DMS114 treated with DMSO at 0.1 percent for 48 hours (cell line): ENCODE results near the gene PPP1CA.

Experiments used
- DNase-seq: peaks from one replicate; lab custom pipeline; 2025; ENCODE audit not compliant: unreplicated experiment; lab: John Stamatoyannopoulos, UW

PPP1CA gene

DNA sequence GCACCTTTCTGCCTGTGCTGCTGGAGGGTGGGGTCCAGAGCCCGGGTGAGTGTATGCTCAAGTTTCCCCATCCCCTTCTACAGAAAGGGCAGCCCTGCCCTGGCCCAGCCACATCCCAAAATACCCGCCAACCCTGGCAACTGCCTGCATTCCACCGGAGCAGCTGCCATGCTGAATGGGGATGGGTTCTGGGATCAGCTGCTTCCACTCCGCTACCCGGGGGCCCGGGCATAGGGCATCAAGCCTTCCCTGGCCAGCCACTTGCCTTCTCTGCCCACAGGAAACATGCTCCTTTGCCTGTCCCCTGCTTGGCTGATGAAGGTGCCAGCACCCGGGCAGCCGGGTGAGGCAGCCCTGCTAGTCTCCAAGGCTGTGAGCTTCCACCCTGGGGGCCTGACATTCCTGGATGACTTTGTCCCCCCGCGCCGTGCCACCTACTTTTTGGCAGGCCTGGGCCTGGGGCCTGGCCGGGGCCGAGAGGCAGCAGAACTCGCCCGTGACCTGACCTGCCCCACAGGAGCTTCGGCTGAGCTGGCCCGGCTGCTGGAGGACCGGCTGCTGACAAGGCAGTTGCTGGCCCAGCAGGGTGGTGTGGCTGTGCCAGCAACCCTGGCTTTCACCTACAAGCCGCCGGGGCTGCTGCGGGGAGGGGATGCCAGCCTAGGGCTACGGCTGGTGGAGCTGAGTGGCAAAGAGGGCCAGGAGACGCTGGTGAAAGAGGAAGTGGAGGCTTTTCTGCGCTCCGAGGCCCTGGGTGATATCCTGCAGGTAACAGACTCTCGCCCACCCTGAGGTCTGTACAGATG, 17.0 kb upstream of the PPP1CA start:
- DNase-seq = no peak

DNA sequence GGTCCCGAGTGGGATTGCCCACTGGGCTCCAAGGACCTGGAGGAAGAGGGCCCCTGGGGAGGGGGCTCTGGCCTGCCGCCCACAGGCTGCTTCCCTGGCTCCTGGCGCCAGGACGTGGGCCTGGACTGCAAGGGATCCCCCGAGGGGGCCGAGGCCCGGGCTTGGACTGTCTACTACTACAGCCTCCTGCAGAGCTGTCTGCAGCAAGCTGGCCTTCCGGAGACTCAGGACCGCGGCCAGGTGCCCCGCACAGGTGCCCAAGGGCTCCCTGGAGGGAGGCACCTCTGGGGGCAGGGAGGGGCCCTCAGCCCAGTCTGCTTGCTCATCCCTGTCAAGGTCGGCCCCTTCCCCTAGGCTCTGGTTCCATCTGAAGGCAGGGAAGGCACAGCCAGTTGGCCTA, 15.8 kb upstream of the PPP1CA start:
- DNase-seq = no peak

DNA sequence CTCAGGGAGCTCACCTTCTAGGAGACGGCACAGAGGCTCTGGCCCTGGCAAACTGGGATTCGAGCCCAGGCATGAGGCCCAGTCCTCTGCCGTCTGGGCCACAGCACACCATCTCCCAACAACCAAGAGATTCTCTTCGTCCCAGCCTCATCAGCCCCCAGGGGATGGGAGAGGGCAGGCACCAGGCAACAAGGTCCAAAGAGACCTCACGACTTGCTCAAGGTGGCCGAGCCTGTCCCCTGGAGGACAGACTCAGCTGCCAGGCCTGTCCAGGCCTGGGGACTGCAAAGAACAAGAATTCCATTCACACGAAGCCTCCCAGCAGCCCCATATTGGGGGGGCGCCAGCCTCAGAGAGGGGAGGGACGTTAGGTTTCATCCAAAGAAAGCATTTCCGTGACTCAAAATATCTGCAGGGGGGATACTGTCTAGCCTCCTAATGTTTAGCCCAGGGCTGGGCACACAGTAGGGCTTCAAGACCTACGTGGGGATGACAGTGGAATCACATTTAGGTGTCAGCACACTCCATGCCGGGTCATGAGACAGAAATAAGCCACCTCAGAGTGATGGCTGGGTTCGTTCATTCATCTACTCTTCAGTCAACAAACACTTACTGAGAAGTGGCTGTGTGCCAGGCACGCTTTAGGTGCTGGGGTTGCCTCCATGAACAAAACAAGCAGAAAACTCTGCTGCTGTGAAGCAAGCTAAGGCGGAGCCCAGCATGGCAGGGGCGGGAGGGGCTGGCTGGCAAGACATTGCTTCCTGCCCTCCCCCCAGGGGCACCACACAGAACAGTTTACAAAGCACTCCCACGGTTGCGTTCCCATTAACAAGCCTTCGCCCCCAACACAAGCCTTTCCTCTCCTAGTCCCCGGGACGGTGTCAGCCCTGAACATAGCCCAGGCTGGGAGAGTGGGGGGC, 15.0 kb upstream of the PPP1CA start:
- DNase-seq = no peak

DNA sequence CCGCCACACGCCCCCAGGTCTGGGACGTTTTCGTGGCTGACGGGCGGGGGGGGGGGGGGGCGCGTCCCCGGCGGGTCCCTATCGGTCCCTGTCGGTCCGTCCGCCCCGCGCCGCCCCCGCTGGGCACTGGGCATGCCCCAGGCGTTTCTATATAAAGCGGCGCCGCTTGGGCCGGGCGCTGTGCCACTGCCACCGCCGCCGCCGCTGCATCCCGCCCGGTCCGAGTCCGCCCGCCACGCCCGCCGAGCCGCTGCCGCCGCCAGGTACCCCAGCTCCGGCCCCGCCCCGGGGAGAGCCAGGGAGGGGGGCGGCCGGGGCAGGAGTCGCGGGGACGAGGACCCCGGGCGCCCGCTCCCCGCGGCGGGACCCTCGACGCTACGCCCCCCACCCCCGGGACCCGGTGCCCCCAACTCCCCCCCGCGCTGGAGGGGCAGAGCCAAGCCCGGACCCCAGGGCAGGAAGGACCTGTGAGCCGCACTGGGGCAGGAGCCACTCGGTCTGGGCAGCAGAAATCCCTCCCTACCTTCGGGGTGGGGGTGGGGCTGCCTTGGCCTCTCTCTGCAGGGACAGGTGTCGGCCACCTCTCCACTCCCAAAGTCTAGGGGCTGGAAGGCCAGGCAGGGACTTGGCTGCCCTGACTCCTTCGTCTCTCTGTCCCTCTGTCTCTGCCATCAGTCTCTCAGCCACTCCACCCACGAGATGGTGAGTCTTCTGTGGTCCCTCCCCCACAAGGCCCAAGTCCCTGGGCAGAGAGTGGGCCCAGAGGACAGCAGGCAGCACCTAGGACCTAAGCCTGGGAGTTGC, 14.0 kb upstream of the PPP1CA start, which contains the start of gene CARNS1:
CARNS1 (plus strand) TSS at position 178 of the 804 bp plus-strand sequence; CDS start at position 700, 522 bp downstream.
- no peak for DNase-seq

DNA sequence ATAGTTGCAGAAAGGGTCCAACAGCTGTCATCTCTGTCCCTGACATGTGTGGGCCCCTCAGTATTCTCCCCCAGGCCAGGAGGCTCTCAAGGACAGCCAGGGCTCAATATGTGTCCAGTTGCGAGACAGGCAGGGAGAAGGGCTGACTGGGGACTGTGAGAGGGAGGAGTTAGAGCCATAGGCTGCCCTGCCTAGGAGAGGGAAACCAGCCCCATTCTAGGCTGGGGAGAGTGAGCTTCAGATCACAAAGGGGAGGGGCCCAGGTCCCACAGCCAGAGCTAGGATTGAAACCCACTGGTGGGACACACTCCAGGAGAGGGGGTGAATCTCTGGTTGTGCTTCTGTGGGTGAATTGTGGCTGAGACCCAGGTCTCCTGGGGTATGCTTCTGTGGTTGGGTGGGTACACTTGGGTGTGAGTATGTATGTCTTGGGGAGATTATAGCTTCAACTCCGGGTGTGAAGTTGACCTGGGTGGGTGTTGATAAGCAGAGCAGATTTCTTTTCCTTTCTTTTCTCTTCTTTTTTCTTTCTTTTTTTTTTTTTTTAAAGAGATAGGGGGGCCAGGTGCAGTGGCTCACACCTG, 11.7 kb upstream of the PPP1CA start:
- DNase-seq = no peak

DNA sequence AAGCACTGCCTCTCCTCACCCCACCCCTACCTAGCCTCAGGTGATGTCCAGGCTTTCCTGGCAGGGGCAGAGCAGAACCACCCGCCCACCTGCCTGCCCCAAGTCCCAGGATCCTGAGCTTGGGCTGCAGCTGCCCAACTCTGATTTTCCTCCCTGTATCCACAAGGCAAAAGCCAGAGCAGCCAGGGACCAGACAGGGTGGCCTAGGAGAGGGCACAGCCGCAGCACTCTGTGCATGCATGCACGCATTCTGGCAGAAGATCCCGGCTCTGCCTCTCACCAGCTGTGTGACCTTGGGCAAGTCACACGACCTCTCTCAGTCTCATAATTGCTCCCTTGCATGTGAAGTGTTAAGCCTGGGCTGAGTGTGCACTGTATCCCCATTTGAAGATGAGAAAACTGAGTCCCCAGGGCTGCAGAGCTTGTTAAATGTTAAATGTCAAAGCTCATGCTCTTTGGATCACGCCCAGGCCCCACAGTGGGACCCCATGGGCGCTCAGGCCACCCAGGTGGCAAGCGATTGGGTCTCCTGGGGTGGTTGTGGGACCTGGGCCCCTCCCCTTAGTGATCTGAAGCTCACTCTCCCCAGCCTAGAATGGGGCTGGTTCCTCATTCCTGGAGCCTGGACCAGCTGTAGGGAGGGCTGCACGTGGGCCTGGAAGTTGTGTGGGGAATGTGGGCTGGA, 11.0 kb upstream of the PPP1CA start:
- no peak for DNase-seq

DNA sequence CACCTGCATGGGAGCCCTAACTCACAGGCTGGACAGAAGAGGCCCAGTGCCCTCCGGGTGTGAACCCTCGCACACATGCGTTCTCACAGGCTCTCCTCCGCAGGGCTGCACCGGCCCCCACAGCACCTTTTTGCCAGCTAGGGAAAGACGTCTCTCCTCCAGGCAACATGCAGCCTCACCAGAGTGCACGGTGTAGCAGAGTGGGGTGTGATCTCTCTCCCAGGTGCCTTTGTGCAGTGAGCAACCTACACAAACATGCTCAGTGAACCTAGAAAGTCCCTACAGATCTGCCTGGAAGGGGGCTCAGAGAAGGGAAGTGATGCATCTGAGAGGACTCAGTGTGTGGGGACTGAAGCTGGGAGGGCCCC, 10.1 kb upstream of the PPP1CA start:
- no peak for DNase-seq

DNA sequence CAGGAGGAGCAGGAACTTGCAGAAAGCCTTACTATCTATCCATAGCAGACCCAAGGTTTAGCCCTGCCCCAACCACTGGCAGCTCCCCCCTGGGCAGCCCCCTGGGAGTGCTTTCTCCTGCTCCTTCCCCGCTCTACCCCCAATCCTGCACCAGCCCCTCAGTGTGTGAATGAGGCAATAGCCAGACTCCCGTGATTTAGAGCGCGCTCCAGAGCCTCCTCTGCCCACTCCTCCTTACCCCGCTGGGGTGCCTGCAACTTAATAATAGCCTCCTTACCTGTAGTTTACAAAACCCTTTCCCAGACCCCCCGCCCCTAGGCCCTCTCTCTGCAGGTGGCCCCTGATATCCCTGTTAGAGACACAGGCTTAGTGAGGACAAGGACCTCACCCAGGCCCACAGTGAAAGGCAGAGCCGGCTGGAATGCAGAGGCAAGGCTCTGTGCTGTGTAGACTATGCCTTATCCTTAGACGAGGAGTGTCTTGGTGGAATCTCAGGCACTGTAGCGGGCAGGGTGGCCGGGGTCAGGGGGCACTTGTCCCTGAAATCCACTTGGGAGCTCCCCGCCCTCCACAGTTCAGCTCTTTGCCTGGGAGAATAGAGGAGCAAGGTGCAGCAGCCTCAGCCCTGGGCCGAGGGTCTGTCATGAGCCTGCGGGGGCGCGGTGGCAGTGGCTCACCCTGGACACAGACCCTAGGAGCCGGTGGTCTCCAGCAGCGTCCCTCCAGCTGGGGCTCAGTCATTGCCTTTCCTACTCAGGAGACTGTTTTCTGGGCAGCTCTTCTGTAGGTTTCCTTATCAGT, 9.5 kb upstream of the PPP1CA start:
- no peak for DNase-seq

DNA sequence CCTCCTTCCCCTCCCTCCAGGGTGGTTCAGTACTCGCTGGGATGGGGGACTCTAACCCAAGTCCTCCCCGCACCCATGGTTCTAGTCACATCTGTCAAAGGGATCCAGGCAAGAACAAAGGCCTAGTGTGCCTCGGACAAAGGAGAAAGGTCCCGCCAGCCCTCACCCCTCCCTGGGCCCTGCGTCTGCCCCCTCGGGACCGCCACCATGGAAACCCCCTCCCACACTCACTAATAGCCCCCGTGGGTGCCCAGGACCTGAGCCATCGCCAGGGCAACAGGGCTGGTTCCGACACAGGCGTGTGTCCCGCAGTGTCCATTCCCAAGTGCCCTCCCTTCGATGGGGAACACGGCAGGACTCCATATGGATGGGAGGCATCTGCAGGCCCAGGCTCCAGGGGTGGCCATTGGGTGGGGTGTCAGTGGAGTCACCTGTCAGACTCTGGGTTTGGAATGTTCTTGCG, 8.7 kb upstream of the PPP1CA start:
- no peak for DNase-seq

DNA sequence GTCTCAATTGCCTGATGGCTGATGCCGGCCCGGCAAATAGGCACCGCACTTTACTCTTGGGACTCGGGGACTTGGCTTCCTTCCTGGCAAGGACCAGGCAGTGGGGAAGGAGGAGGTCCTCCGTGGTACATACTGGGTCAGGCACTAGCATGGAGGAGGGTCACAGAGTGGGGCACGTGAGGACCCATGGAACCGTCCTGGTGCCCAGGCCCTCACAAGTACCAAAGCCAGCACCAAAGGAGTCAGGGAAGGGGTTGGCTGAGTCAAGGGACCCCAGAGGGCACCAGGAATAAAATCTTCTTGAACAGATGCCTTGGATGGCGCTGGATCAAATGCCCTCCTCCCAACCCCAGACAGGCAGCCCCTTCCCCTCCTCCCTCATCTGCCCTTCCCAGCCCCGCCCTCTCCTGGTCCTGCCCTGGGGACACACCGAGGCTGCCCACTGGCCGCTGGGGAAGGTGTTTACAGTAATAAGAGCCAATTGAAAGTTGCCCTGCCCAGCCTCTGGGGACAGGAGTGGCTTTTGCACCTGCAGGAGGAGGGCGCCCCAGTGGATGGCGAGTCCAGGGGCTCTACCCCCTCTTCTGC, 8.2 kb upstream of the PPP1CA start:
- DNase-seq = no peak

DNA sequence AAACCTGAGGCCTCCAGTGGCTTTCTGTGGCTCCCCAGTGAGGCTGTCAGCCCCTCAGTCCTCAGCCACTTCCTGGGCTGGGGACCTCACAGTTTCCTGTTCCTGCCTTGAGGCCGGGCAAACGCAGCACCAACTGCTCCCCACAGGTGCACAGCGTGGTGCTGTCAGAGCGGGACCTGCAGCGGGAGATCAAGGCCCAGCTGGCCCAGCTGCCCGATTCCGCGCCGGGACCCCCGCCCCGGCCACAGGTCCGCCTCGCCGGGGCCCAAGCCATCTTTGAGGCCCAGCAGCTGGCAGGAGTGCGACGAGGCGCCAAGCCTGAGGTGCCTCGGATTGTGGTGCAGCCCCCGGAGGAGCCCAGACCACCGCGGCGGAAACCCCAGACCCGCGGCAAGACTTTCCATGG, 7.6 kb upstream of the PPP1CA start:
- DNase-seq = no peak

DNA sequence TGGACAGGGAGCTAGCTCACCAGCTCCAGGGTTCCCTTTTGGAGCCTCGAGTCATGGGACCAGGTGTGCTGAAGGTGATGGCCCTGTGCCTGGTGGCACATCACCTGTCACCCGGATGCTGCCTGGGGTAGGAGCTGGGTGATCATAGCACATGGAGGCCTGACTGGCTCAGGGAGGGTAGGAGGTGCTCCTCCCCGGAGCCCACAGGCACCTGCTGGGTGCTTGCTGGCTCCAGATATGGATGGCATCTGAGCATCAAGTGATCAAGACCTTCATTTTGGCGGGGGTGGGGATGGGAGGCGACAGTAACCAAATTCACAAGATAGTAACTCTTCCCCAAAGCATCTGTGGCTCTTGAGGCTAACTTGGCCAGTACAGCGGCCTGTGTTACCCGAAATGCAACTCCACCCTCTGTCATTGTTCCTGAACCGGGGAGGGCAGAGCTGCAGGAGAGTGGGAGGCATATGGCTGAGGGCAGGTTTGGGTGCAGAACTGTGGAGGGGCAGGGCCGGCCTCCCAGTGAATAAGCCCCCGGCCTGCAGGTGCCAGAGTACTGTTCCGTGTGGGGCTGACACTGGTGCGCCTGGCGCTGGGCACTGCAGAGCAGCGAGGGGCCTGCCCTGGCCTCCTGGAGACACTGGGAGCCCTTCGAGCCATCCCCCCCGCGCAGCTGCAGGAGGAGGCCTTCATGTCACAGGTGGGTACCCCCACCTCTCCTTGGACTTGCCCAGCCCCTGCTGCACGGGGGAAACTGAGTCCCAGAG, 7.0 kb upstream of the PPP1CA start:
- no peak for DNase-seq

DNA sequence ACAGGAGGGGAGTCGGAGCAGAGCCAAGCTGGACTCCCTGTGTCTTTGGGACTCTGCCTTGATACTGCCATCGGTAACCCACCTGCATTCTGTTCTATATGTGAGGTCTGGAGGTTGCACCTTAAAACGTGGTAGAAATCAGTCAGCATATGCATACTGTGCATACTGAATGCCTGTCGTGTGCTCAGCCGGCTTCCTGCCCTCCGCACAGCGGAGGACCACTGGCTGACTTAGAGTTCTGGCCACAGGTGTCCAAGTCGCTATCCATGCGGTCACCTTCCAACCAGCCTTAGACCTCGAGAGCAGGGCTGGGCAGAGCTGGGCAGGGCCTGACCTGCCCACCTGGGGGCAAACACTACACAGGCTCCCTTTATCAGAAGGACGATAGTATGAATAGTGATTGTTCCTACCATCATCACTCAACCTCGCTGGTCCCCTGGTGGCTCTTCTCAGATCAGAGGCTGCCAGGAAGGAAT, 6.1 kb upstream of the PPP1CA start:
- no peak for DNase-seq

DNA sequence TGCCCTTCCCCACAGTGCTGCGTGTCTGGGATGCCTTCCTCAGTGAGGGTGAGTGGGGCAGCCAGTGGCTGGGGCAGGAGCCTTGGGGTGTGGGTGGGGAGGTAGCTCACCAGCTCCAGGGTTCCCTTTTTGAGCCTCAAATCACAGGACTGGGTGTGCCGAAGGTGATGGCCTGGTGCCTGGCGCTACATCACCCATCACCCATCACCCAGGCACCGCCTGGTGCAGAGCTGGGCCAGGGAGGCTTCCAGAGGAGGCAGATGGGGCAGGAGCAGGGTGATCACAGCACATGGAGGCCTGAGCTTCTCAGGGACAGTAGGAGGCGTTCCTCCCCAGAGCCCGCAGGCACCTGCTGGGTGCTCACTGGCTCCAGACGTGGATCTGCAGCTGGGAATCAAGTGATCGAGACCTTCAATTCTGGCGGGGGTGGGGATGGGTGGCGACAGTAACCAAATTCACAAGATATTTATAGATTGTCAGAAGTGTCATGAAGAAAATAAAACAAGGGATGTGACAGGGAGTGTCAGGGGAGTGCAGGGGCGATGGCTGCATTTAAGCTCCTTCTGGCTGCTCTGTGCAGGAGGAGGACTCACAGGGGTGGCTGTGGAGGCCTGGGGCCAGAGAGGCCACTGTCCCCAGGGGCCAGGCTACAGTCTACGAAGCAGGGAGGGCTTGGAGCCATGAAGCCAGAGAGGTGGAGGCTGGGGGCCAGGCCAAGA, 5.5 kb upstream of the PPP1CA start:
- no peak for DNase-seq

DNA sequence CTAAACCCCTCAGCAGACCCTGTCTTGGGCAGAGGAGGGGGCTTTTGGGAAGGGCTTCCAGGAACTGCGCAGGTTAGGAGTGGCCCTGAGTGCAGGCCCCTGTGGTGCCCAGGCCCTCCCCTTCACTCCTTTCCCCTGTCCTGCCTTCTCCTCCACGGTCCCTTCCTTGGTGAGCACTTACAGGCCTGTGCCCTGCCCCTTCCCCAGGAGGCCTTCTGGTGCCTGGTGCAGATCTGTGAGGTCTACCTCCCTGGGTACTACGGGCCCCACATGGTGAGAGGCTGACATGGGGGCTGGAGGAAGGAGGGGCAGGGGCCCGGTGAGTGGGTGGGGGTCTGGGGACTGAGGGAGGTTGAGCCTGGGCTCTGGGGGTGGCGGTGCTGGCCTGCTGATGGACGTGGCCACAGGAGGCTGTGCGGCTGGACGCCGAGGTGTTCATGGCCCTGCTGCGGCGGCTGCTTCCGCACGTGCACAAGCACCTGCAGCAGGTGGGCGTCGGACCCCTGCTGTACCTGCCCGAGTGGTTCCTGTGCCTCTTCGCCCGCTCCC, 4.8 kb upstream of the PPP1CA start:
- no peak for DNase-seq

DNA sequence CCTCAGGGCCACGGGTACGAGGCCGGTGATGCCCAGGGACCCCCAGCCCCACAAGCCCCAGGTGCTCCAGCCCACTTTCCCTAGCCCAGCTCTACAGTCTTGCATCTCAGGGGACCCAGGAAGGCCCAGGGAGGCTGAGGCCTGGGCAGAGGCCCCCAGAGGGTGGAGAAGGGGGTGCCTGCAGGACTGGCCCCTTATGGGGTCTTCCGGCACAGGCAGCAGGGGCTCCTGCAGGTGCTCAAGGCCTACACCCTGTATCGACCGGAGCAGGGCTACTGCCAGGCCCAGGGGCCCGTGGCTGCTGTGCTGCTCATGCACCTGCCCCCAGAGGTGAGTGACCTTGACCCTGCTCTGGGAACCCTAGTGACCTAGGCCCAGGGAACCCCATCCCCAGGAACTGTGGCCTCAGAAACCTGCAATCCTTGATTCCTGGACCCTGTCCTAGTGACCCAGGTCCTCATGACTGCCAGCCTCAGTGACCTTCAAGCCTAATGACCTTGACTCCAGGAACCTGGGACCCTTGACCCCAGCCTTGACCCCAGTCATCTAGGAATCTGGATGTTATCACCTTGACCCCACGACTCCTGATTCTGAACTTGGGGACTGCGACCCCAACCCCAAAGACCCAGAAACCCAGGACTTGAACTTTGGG, 4.2 kb upstream of the PPP1CA start:
- no peak for DNase-seq

DNA sequence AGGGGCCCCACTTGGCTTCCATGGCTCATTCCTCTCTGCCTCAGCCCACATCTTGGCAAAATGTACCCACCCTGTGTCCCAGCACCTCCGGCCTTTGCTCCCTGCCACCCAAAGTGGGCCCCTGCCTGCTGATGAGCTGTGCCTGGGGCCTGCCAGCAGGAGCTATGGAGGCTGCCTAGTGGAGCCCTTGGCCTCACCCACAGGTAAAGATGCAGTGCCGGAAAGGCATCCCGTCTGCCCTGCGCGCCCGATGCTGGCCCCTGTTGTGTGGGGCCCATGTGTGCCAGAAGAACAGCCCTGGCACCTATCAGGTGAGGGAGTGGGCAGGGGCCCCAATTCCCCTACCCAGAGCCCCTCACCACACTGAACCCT, 3.5 kb upstream of the PPP1CA start:
- DNase-seq = no peak
